SJSA1 (cell line): ENCODE results near the gene TRIM17. TPM values are rescaled to one million over a fixed set of nuclear protein-coding genes. Genes with fewer than 3 reads are reported as not detected.

Source experiments
- DNase-seq, 2 experiments: peaks; one replicate each; pipeline ENCODE4 v3.0.0-alpha.2; 2015 to 2020; ENCODE audit warnings: low spot score in 2 of 2, low read depth in 1 of 2
- H3K27ac ChIP-seq: fragments of 250-450 bp; sonication (Bioruptor Pico); 2 replicates; pipeline ENCODE4 v1.5.1; 2020; ENCODE audit warnings: mild to moderate bottlenecking, moderate library complexity
- H3K27me3 ChIP-seq: fragments of 250-450 bp; sonication (Bioruptor Pico); replicated peaks from 2 replicates; pipeline ENCODE4 v1.5.1; 2020; ENCODE audit warnings: mild to moderate bottlenecking, moderate library complexity
- H3K36me3 ChIP-seq: fragments of 250-450 bp; sonication (Bioruptor Pico); 2 replicates; pipeline ENCODE4 v1.5.1; 2020; ENCODE audit warnings: mild to moderate bottlenecking
- H3K4me1 ChIP-seq: fragments of 250-450 bp; sonication (Bioruptor Pico); replicated peaks from 2 replicates; pipeline ENCODE4 v1.6.1; 2021; ENCODE audit warnings: mild to moderate bottlenecking
- H3K4me3 ChIP-seq: fragments of 250-450 bp; sonication (Bioruptor Pico); 2 replicates; pipeline ENCODE4 v1.5.1; 2020; ENCODE audit warnings: mild to moderate bottlenecking
- H3K9me3 ChIP-seq: fragments of 250-450 bp; sonication (Bioruptor Pico); replicated peaks from 2 replicates; pipeline ENCODE4 v1.5.1; 2020; ENCODE audit warnings: mild to moderate bottlenecking
- total RNA-seq: library from RNA; depleted of rRNA; stranded (reverse); fragments of >200 nt; shearing (Covaris generic); gene quantifications from 2 replicates; pipeline ENCODE4 v1.2.3, GENCODE V29; 2014

Gene TRIM17
- total RNA-seq, 1 experiment from 2014 or later: not detected

- Histone ChIP-seq H3K27me3 (no peaks in the 10 kb centered on the region), H3K27ac (no peak overlapping the region), H3K4me1 (no peaks in the 10 kb centered on the region), H3K36me3 (no peaks in the 10 kb centered on the region), H3K4me3 (no peak overlapping the region), H3K9me3 (no peaks in the 10 kb centered on the region)
- DNase-seq: no peak
These were observed 35.3 kb downstream of the TRIM17 start for GRCh38 chr1:228381356-228381755.

- no peak for DNase-seq
- no peak overlapping the region for H3K27ac ChIP-seq
- no peaks in the 10 kb centered on the region for H3K36me3 ChIP-seq
- H3K4me3 ChIP-seq: no peak overlapping the region
- H3K27me3 ChIP-seq: no peaks in the 10 kb centered on the region
- no peaks in the 10 kb centered on the region for H3K4me1 ChIP-seq
- no peaks in the 10 kb centered on the region for H3K9me3 ChIP-seq
These were observed 37.0 kb downstream of the TRIM17 start for GRCh38 chr1:228379666-228380065.

- Histone ChIP-seq H3K4me1 (no peaks in the 10 kb centered on the region), H3K27ac (no peak overlapping the region), H3K9me3 (no peaks in the 10 kb centered on the region), H3K36me3 (no peaks in the 10 kb centered on the region), H3K4me3 (no peak overlapping the region), H3K27me3 (no peaks in the 10 kb centered on the region)
- no peak for DNase-seq
These were observed 37.7 kb downstream of the TRIM17 start for GRCh38 chr1:228378873-228379460.

- no peak for DNase-seq
- H3K9me3 ChIP-seq: no peaks in the 10 kb centered on the region
- no peaks in the 10 kb centered on the region for H3K27me3 ChIP-seq
- no peak overlapping the region for H3K4me3 ChIP-seq
- no peaks in the 10 kb centered on the region for H3K36me3 ChIP-seq
- H3K27ac ChIP-seq: no peak overlapping the region
- no peaks in the 10 kb centered on the region for H3K4me1 ChIP-seq
These were observed 38.4 kb downstream of the TRIM17 start for GRCh38 chr1:228378090-228378872.

- no peak overlapping the region for H3K4me3 ChIP-seq
- no peaks in the 10 kb centered on the region for H3K4me1 ChIP-seq
- no peaks in the 10 kb centered on the region for H3K36me3 ChIP-seq
- no peak for DNase-seq
- no peak overlapping the region for H3K27ac ChIP-seq
- H3K9me3 ChIP-seq: no peaks in the 10 kb centered on the region
- no peaks in the 10 kb centered on the region for H3K27me3 ChIP-seq
These were observed 39.0 kb downstream of the TRIM17 start for GRCh38 chr1:228377664-228378089.

- no peaks in the 10 kb centered on the region for H3K9me3 ChIP-seq
- no peak overlapping the region for H3K4me3 ChIP-seq
- H3K36me3 ChIP-seq: no peaks in the 10 kb centered on the region
- H3K4me1 ChIP-seq: no peaks in the 10 kb centered on the region
- peaks cover 6% of the 10 kb centered on the region; the same call in 1 of the 2 replicates for H3K27me3 ChIP-seq
- no peak overlapping the region for H3K27ac ChIP-seq
- no peak for DNase-seq
These were observed 39.7 kb downstream of the TRIM17 start for GRCh38 chr1:228376651-228377631.

- Histone ChIP-seq H3K4me3 (no peak overlapping the region), H3K27me3 (peaks cover 10% of the 10 kb centered on the region), H3K4me1 (no peaks in the 10 kb centered on the region), H3K27ac (no peak overlapping the region), H3K9me3 (no peaks in the 10 kb centered on the region), H3K36me3 (no peaks in the 10 kb centered on the region)
- DNase-seq: no peak
These were observed 40.4 kb downstream of the TRIM17 start for GRCh38 chr1:228376262-228376628.

- Histone ChIP-seq H3K27ac (no peak overlapping the region), H3K36me3 (no peaks in the 10 kb centered on the region), H3K9me3 (no peaks in the 10 kb centered on the region), H3K27me3 (peaks cover 15% of the 10 kb centered on the region), H3K4me3 (no peak overlapping the region), H3K4me1 (no peaks in the 10 kb centered on the region)
- no peak for DNase-seq
These were observed 40.9 kb downstream of the TRIM17 start for GRCh38 chr1:228375578-228376261.

- DNase-seq: no peak
- no peaks in the 10 kb centered on the region for H3K36me3 ChIP-seq
These were observed 41.7 kb downstream of the TRIM17 start for GRCh38 chr1:228374711-228375577.

GRCh38 chr1:228373681-228374571 lies 42.7 kb downstream of the TRIM17 start:
- H3K9me3 ChIP-seq: no peaks in the 10 kb centered on the region

More at GRCh38 chr1:228374711-228375577, 41.7 kb downstream of the TRIM17 start:
- peaks cover 16% of the 10 kb centered on the region for H3K27me3 ChIP-seq
- H3K4me3 ChIP-seq: no peak overlapping the region
- no peaks in the 10 kb centered on the region for H3K4me1 ChIP-seq
- no peaks in the 10 kb centered on the region for H3K9me3 ChIP-seq
- no peak overlapping the region for H3K27ac ChIP-seq

GRCh38 chr1:228373004-228373680 lies 43.5 kb downstream of the TRIM17 start:
- peaks cover 16% of the 10 kb centered on the region for H3K27me3 ChIP-seq
- DNase-seq: no peak
- no peaks in the 10 kb centered on the region for H3K9me3 ChIP-seq
- H3K4me1 ChIP-seq: no peaks in the 10 kb centered on the region
- H3K36me3 ChIP-seq: no peaks in the 10 kb centered on the region
- H3K4me3 ChIP-seq: no peak overlapping the region
- no peak overlapping the region for H3K27ac ChIP-seq

More at GRCh38 chr1:228373681-228374571, 42.7 kb downstream of the TRIM17 start:
- Histone ChIP-seq H3K4me3 (no peak overlapping the region), H3K27me3 (peaks cover 16% of the 10 kb centered on the region), H3K27ac (no peak overlapping the region), H3K36me3 (no peaks in the 10 kb centered on the region), H3K4me1 (no peaks in the 10 kb centered on the region)
- no peak for DNase-seq
